SU-DHL-6 (cell line): ENCODE results near the gene FPR2.

Experiments used
- H2AFZ ChIP-seq: fragments of 200-600 bp; sonication (generic); 2 replicates; pipeline ENCODE4 v1.6.1; 2014; ENCODE audit warnings: low read depth, mild to moderate bottlenecking, moderate library complexity, mixed read lengths, antibody characterized with exemption, low read length; ENCODE audit not compliant: severe bottlenecking
- H3F3A ChIP-seq: fragments of 200-600 bp; shearing (Covaris generic); 2 replicates; pipeline ENCODE4 v1.6.0; 2016; ENCODE audit warnings: antibody characterized with exemption, mild to moderate bottlenecking; ENCODE audit not compliant: insufficient read depth
- H3K27ac ChIP-seq: fragments of 200-600 bp; sonication (generic); 2 replicates; pipeline ENCODE4 v1.5.1; 2016; ENCODE audit warnings: low read depth, mild to moderate bottlenecking, low read length, moderate library complexity, mixed read lengths
- H3K27me3 ChIP-seq: fragments of 200-600 bp; sonication (generic), shearing (Covaris generic); 2 replicates; pipeline ENCODE4 v1.6.0; 2014; ENCODE audit warnings: mild to moderate bottlenecking, low read length
- H3K36me3 ChIP-seq: fragments of 200-600 bp; sonication (generic); 2 replicates; pipeline ENCODE4 v1.6.1; 2014; ENCODE audit warnings: mild to moderate bottlenecking, low read length, mixed read lengths
- H3K4me2 ChIP-seq: fragments of 300-600, 200-600 bp; shearing (Covaris generic), sonication (generic); 2 replicates; pipeline ENCODE4 v1.6.0; 2014; ENCODE audit warnings: low read length, low read depth, mild to moderate bottlenecking; ENCODE audit not compliant: poor library complexity, severe bottlenecking
- H3K4me3 ChIP-seq: fragments of 200-600 bp; sonication (generic); 2 replicates; pipeline ENCODE4 v1.5.1; 2014; ENCODE audit warnings: antibody characterized with exemption, low read length, mild to moderate bottlenecking, mixed read lengths; ENCODE audit not compliant: insufficient read depth, poor library complexity, severe bottlenecking
- H3K79me2 ChIP-seq: fragments of 200-600 bp; sonication (generic); 2 replicates; pipeline ENCODE4 v1.6.1; 2014; ENCODE audit warnings: mild to moderate bottlenecking, low read length, moderate library complexity; ENCODE audit not compliant: insufficient read depth
- H3K9ac ChIP-seq: fragments of 200-600 bp; sonication (generic); 2 replicates; pipeline ENCODE4 v1.7.0; 2014; ENCODE audit warnings: mild to moderate bottlenecking, low read length
- H3K9me2 ChIP-seq: fragments of 200-600 bp; sonication (generic); replicated peaks from 2 replicates; pipeline ENCODE4 v1.6.1; 2014; ENCODE audit warnings: low read length; ENCODE audit not compliant: insufficient read depth
- H3K9me3 ChIP-seq: fragments of 200-600 bp; sonication (generic); 2 replicates; pipeline ENCODE4 v1.6.1; 2014; ENCODE audit warnings: low read length, mixed read lengths; ENCODE audit not compliant: insufficient read depth
- H4K20me1 ChIP-seq: fragments of 200-600 bp; sonication (generic); 2 replicates; pipeline ENCODE4 v1.6.1; 2014; ENCODE audit warnings: low read depth, mild to moderate bottlenecking, antibody characterized with exemption, low read length, moderate library complexity, mixed read lengths
- EZH2phosphoT487 ChIP-seq: fragments of 200-600 bp; sonication (generic), shearing (Covaris generic); conservative IDR thresholded peaks from 2 replicates; pipeline ENCODE4 v1.6.1; 2018; ENCODE audit warnings: mild to moderate bottlenecking, antibody characterized with exemption, low read length, moderate library complexity, mixed read lengths
- TF ChIP-seq, protein P1 (sequence below): fragments of 200-600 bp; sonication (generic); IDR thresholded peaks from one replicate; pipeline ENCODE4 v1.5.1; 2017; ENCODE audit warnings: antibody characterized with exemption, mild to moderate bottlenecking, low read length, moderate library complexity; ENCODE audit not compliant: insufficient read depth, poor library complexity, severe bottlenecking

Gene FPR2

DNA sequence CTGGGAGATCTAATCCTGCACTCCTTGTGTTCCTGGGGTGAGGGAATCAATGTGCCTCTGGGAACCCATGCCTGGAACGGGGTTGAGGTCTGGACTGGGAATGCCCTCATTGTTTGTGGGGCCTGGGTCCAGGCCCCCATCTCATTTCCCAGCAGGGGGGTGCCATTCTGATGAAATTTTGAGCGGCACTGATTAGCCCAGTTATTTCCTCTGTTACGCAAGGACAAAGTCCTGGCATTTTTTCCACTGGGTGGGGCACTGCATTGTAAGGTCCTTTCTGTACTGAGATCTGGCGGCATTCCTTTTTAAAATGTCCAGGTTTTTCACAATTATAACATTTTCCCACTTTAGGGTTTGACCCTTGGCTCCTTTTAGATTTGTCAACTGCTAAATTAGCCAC is 48.8 kb downstream of the FPR2 start:
- H2AFZ ChIP-seq = no peak overlapping the region
- no peak overlapping the region for H3K4me2 ChIP-seq
- H3K9me3 ChIP-seq = peaks cover 8% of the 10 kb centered on the region; the same call in 1 of the 2 replicates
- H3K27me3 ChIP-seq = no peaks in the 10 kb centered on the region
- no peaks in the 10 kb centered on the region for H3K79me2 ChIP-seq
- no peaks in the 10 kb centered on the region for H3F3A ChIP-seq
- H3K9ac ChIP-seq = no peak overlapping the region
- no peaks in the 10 kb centered on the region for H3K36me3 ChIP-seq
- no peak overlapping the region for H3K4me3 ChIP-seq
- no peaks in the 10 kb centered on the region for H3K9me2 ChIP-seq
- H3K27ac ChIP-seq = no peak overlapping the region
- H4K20me1 ChIP-seq = no peaks in the 10 kb centered on the region
- TF ChIP-seq EZH2phosphoT487 = no peak
- TF ChIP-seq, protein P1, sequence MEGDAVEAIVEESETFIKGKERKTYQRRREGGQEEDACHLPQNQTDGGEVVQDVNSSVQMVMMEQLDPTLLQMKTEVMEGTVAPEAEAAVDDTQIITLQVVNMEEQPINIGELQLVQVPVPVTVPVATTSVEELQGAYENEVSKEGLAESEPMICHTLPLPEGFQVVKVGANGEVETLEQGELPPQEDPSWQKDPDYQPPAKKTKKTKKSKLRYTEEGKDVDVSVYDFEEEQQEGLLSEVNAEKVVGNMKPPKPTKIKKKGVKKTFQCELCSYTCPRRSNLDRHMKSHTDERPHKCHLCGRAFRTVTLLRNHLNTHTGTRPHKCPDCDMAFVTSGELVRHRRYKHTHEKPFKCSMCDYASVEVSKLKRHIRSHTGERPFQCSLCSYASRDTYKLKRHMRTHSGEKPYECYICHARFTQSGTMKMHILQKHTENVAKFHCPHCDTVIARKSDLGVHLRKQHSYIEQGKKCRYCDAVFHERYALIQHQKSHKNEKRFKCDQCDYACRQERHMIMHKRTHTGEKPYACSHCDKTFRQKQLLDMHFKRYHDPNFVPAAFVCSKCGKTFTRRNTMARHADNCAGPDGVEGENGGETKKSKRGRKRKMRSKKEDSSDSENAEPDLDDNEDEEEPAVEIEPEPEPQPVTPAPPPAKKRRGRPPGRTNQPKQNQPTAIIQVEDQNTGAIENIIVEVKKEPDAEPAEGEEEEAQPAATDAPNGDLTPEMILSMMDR = no peak

DNA sequence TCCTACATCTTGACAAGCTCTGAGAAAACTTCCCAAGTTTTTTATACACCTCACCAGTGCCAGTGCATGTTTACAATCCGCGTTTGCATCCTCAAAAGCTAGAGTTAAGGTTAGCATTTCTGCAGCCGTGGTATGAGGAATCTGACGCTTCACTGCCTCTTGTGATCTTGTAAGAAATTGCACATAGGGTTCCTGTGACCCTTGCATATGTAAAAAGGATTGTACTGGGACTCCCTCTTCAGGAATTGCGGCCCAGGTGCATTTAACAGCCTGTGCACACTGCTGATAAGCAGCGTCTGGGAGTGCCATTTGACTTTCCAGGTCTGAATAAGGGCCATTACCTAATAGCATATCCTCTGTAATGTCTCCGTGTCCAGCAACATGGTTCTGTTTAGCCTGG is 49.2 kb downstream of the FPR2 start:
- Histone ChIP-seq H3K4me2 (no peak overlapping the region), H2AFZ (no peak overlapping the region), H3K36me3 (no peaks in the 10 kb centered on the region), H3K27me3 (no peaks in the 10 kb centered on the region), H3K79me2 (no peaks in the 10 kb centered on the region), H3K27ac (no peak overlapping the region), H3K9me3 (peaks cover 8% of the 10 kb centered on the region; the same call in 1 of the 2 replicates), H3F3A (no peaks in the 10 kb centered on the region), H4K20me1 (no peaks in the 10 kb centered on the region), H3K9me2 (no peaks in the 10 kb centered on the region), H3K4me3 (no peak overlapping the region), H3K9ac (no peak overlapping the region)
- TF ChIP-seq, protein P1 = no peak

DNA sequence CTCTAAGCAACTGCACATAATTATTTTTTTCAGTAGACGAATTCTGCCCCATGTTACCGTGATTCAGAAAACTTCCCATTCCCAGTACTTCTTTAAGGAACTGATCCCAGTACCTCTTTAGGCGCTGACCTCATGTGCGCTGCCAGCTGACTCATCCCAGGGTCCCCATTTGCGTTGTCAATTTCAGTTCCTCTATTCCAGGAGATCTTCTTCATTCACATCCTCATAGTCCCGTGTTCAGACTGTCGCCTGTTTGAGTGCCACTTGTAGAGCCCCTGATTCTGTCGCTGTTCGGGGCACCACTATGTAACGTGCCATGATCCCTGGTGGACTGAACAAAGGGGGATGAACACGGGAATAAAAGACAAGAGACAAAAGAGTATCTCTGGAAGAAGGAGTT is 50.4 kb downstream of the FPR2 start:
- no peak overlapping the region for H3K4me2 ChIP-seq
- TF ChIP-seq, protein P1 = no peak
- no peak for TF ChIP-seq EZH2phosphoT487
- H3K9ac ChIP-seq = no peak overlapping the region
- H3F3A ChIP-seq = no peaks in the 10 kb centered on the region
- H3K9me2 ChIP-seq = no peaks in the 10 kb centered on the region
- no peaks in the 10 kb centered on the region for H3K36me3 ChIP-seq
- H2AFZ ChIP-seq = no peak overlapping the region
- no peak overlapping the region for H3K4me3 ChIP-seq
- H3K27ac ChIP-seq = no peak overlapping the region
- peaks cover 8% of the 10 kb centered on the region; the same call in 1 of the 2 replicates for H3K9me3 ChIP-seq
- no peaks in the 10 kb centered on the region for H3K27me3 ChIP-seq
- H3K79me2 ChIP-seq = no peaks in the 10 kb centered on the region
- H4K20me1 ChIP-seq = no peaks in the 10 kb centered on the region

DNA sequence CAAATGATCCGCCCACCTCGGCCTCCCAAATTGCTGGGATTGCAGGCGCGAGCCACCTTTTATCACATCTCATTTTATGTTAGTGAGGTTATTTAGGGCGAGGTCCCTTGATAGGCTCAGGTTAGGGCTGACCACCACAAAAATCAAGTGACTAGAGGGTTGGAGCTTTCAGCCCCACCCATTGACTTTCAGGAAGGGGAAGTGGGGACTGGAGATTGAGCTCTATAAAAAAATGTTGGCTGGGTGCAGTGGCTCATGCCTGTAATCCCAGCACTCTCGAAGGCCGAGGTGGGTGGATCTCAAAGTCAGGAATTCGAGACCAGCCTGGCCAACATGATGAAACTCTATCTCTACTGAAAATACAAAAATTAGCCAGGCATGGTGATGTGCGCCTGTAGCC is 54.1 kb downstream of the FPR2 start:
- Histone ChIP-seq H3K79me2 (no peaks in the 10 kb centered on the region), H3K9ac (no peak overlapping the region), H3K4me3 (no peak overlapping the region), H2AFZ (no peak overlapping the region), H3F3A (no peaks in the 10 kb centered on the region), H4K20me1 (no peaks in the 10 kb centered on the region), H3K9me2 (no peaks in the 10 kb centered on the region), H3K27me3 (no peaks in the 10 kb centered on the region), H3K27ac (no peak overlapping the region), H3K36me3 (no peaks in the 10 kb centered on the region), H3K9me3 (0 out of 2 replicates have a peak, but pooled peaks cover 8% of the 10 kb centered on the region), H3K4me2 (no peak overlapping the region)
- no peak for TF ChIP-seq EZH2phosphoT487
- TF ChIP-seq, protein P1 = no peak
